Body of pancreas (tissue), 4 donors: ENCODE results near the gene MMP20.

Source experiments
- CTCF ChIP-seq, 7 experiments: fragments of 450-650 bp in 4 of 7; fragments of 200-600 bp in 3 of 7; sonication (generic) in 3 of 7; IDR thresholded peaks; one replicate each; pipeline ENCODE4 v1.5.1; 2016 to 2019; ENCODE audit warnings: antibody characterized with exemption in 7 of 7
- POLR2A ChIP-seq, 3 donors: fragments of 450-650 bp; IDR thresholded peaks; one replicate each; pipeline ENCODE4 v1.6.1; 2016; ENCODE audit warnings: antibody characterized with exemption in 3 of 3, mild to moderate bottlenecking in 2 of 3

GRCh38 chr11:102622258-102622657, 2.9 kb downstream of the MMP20 start:
- TF ChIP-seq CTCF (IDR thresholded peaks at IDR 0.05) (no peak), POLR2A (IDR thresholded peaks at IDR 0.05) (no peak)
